ENCODE measurements around the gene USP37.

Gene USP37

DNA sequence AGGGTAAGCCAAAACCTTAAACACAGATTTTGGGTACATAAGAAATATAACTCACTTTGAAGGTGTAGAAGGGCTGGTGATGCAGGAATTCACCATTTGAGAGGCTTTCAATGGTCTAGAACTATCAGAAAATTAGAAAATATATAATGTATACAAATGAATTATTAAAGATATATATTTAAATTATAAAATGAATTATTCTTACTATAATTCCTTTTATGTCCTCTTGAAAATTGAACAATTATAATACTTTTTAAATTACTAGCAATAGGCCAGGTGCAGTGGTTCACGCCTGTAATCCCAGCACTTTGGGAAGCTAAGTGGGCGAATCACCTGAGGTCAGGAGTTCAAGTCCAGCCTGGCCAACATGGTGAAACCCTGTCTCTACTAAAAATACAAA is 88.6 kb downstream of the USP37 start:
- no peak overlapping the region for H3K9ac ChIP-seq (ENCODE audit: low read depth in 1 of 2, low read length in 2 of 2)
- no peak overlapping the region for H3K4me3 ChIP-seq (ENCODE audit: low read depth in 1 of 2, low read length in 2 of 2)
- no peaks in the 10 kb centered on the region for H3K27me3 ChIP-seq (ENCODE audit: control insufficient read depth in 1 of 2, insufficient read depth in 2 of 2, low read length in 2 of 2)
- no peak overlapping the region for H3K27ac ChIP-seq (ENCODE audit: low read depth, low read length)
- no peaks in the 10 kb centered on the region for H3K4me1 ChIP-seq (ENCODE audit: control insufficient read depth in 1 of 2, insufficient read depth in 2 of 2, low read length in 2 of 2)
- H3K36me3 ChIP-seq (ENCODE audit: control insufficient read depth in 1 of 2, insufficient read depth in 2 of 2, low read length in 2 of 2) = peaks cover 16 to 24% of the 10 kb centered on the region in 2 donors
- no peaks in the 10 kb centered on the region for H3K9me3 ChIP-seq (ENCODE audit: control insufficient read depth in 1 of 2, low read length in 2 of 2)

GRCh38 chr2:218478544-218478943 is 89.6 kb downstream of the USP37 start:
- H3K27me3 ChIP-seq (ENCODE audit: control insufficient read depth in 1 of 2, insufficient read depth in 2 of 2, low read length in 2 of 2) = no peaks in the 10 kb centered on the region
- H3K4me1 ChIP-seq (ENCODE audit: control insufficient read depth in 1 of 2, insufficient read depth in 2 of 2, low read length in 2 of 2) = no peaks in the 10 kb centered on the region
- H3K4me3 ChIP-seq (ENCODE audit: low read depth in 1 of 2, low read length in 2 of 2) = no peak overlapping the region
- peaks cover 16 to 26% of the 10 kb centered on the region in 2 donors for H3K36me3 ChIP-seq (ENCODE audit: control insufficient read depth in 1 of 2, insufficient read depth in 2 of 2, low read length in 2 of 2)
- no peak overlapping the region for H3K9ac ChIP-seq (ENCODE audit: low read depth in 1 of 2, low read length in 2 of 2)
- H3K9me3 ChIP-seq (ENCODE audit: control insufficient read depth in 1 of 2, low read length in 2 of 2) = no peaks in the 10 kb centered on the region
- H3K27ac ChIP-seq (ENCODE audit: low read depth, low read length) = no peak overlapping the region

DNA sequence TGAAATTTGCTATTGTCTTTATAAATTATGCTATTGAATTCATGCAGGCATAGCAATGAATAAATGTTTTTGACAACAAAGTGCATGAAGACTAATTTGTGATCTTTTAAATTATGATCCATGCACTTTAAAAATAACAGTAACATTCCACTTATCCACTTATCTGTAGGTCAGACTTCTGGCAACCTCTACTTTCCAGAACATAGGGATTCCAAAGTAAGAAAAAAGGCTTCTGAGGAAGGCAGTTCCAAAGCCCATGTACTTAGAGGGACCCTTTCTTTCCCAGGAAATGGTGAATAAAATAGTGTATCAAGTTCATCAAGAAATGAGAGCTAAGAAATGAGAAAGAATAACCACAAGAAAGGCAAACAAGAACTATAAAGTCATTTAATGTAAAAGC is 90.9 kb downstream of the USP37 start:
- H3K9me3 ChIP-seq (ENCODE audit: control insufficient read depth in 1 of 2, low read length in 2 of 2) = no peaks in the 10 kb centered on the region
- peaks cover 16 to 30% of the 10 kb centered on the region in 2 donors for H3K36me3 ChIP-seq (ENCODE audit: control insufficient read depth in 1 of 2, insufficient read depth in 2 of 2, low read length in 2 of 2)
- no peaks in the 10 kb centered on the region for H3K4me1 ChIP-seq (ENCODE audit: control insufficient read depth in 1 of 2, insufficient read depth in 2 of 2, low read length in 2 of 2)
- no peak overlapping the region for H3K4me3 ChIP-seq (ENCODE audit: low read depth in 1 of 2, low read length in 2 of 2)
- no peak overlapping the region for H3K9ac ChIP-seq (ENCODE audit: low read depth in 1 of 2, low read length in 2 of 2)
- no peaks in the 10 kb centered on the region for H3K27me3 ChIP-seq (ENCODE audit: control insufficient read depth in 1 of 2, insufficient read depth in 2 of 2, low read length in 2 of 2)
- no peak overlapping the region for H3K27ac ChIP-seq (ENCODE audit: low read depth, low read length)

DNA sequence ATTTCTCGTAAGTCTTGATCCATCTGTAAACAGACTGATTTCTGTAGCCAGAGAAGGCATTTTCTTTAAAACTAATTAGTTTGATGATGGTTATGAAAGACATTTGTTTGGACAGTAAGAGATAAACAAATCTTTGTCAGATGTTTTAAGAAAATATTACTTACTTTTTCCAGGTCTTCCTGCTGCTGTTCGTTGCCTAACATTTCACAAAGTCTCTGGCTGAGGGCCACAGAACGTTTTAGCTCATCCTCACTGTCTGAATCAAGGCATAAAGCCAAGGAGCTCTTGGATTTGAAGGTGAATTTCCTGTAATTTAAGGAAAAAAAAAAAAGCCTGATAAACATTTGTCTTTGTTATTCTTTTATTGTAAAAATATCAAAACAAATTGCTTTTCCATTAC is 91.5 kb downstream of the USP37 start:
- no peak overlapping the region for H3K9ac ChIP-seq (ENCODE audit: low read depth in 1 of 2, low read length in 2 of 2)
- no peaks in the 10 kb centered on the region for H3K4me1 ChIP-seq (ENCODE audit: control insufficient read depth in 1 of 2, insufficient read depth in 2 of 2, low read length in 2 of 2)
- H3K36me3 ChIP-seq (ENCODE audit: control insufficient read depth in 1 of 2, insufficient read depth in 2 of 2, low read length in 2 of 2) = peaks cover 11 to 29% of the 10 kb centered on the region in 2 donors
- H3K27ac ChIP-seq (ENCODE audit: low read depth, low read length) = no peak overlapping the region
- H3K27me3 ChIP-seq (ENCODE audit: control insufficient read depth in 1 of 2, insufficient read depth in 2 of 2, low read length in 2 of 2) = no peaks in the 10 kb centered on the region
- no peak overlapping the region for H3K4me3 ChIP-seq (ENCODE audit: low read depth in 1 of 2, low read length in 2 of 2)
- no peaks in the 10 kb centered on the region for H3K9me3 ChIP-seq (ENCODE audit: control insufficient read depth in 1 of 2, low read length in 2 of 2)

DNA sequence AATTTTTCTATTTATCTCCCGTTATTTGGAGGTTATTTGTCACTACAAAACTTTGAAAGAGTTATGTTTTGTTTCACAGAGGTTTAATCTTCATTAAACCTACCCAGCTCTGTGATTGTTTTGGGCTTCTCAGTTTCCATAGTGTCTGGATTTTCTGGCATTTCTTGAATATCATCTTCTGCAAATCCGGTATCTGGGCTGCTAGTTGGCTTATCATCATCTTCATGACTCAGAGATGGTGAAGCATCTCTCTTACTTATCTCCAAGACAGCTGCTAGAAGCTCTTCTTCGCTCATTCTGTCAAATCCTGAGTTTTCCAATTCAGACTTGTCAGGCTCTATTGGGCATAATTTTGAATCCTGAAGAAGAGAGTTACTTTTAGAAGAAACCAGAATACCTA is 93.6 kb downstream of the USP37 start:
- Histone ChIP-seq H3K9me3 (ENCODE audit: control insufficient read depth in 1 of 2, low read length in 2 of 2) (no peaks in the 10 kb centered on the region), H3K27ac (ENCODE audit: low read depth, low read length) (no peak overlapping the region), H3K4me1 (ENCODE audit: control insufficient read depth in 1 of 2, insufficient read depth in 2 of 2, low read length in 2 of 2) (peaks cover 0 to 8% of the 10 kb centered on the region in 2 donors), H3K36me3 (ENCODE audit: control insufficient read depth in 1 of 2, insufficient read depth in 2 of 2, low read length in 2 of 2) (peaks cover 0 to 16% of the 10 kb centered on the region in 2 donors), H3K27me3 (ENCODE audit: control insufficient read depth in 1 of 2, insufficient read depth in 2 of 2, low read length in 2 of 2) (no peaks in the 10 kb centered on the region), H3K9ac (ENCODE audit: low read depth in 1 of 2, low read length in 2 of 2) (no peak overlapping the region), H3K4me3 (ENCODE audit: low read depth in 1 of 2, low read length in 2 of 2) (no peak overlapping the region)

DNA sequence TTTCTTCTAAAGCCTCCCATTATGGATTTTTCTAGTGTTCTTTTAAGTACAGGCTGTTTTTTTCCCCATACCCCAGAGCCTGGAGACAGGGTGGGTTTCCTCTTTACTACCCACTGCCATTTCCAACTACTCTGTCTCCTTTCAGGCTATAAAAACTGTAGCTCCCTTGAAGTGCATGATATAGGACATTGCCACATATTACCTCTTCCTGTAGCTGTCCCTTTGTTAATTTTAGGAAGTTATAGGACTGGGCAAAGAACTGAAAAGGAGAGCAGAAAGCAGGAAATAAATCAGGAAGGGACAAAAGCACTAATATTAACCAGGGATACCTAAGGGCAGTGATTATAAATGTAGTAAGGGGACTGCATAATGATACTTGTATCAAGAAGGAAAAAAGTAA is 95.2 kb downstream of the USP37 start:
- H3K4me1 ChIP-seq (ENCODE audit: control insufficient read depth in 1 of 2, insufficient read depth in 2 of 2, low read length in 2 of 2) = peaks cover 0 to 8% of the 10 kb centered on the region in 2 donors
- no peak overlapping the region for H3K4me3 ChIP-seq (ENCODE audit: low read depth in 1 of 2, low read length in 2 of 2)
- no peak overlapping the region for H3K9ac ChIP-seq (ENCODE audit: low read depth in 1 of 2, low read length in 2 of 2)
- no peaks in the 10 kb centered on the region for H3K27me3 ChIP-seq (ENCODE audit: control insufficient read depth in 1 of 2, insufficient read depth in 2 of 2, low read length in 2 of 2)
- no peak overlapping the region for H3K27ac ChIP-seq (ENCODE audit: low read depth, low read length)
- H3K36me3 ChIP-seq (ENCODE audit: control insufficient read depth in 1 of 2, insufficient read depth in 2 of 2, low read length in 2 of 2) = peaks cover 0 to 19% of the 10 kb centered on the region in 2 donors
- no peaks in the 10 kb centered on the region for H3K9me3 ChIP-seq (ENCODE audit: control insufficient read depth in 1 of 2, low read length in 2 of 2)

DNA sequence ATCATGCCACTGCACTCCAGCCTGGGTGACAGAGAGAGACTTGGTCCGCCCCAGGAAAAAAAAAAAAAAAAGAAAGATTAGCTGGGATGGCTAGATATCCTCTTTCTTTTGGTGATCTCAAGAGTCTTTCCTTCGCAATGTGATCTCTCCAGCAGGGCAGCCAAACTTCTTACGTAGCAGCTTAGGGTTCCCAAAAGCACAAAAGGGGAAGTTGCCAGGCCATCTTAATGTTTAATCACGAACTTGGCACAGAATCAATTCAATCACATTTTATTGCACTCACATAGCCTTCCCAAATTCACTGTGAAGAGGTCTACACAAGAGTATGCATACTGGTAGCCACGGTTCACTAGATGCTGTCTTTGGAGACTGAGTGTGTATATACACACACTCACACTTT is 96.2 kb downstream of the USP37 start:
- H3K9ac ChIP-seq (ENCODE audit: low read depth in 1 of 2, low read length in 2 of 2) = no peak overlapping the region
- no peaks in the 10 kb centered on the region for H3K9me3 ChIP-seq (ENCODE audit: control insufficient read depth in 1 of 2, low read length in 2 of 2)
- H3K4me3 ChIP-seq (ENCODE audit: low read depth in 1 of 2, low read length in 2 of 2) = no peak overlapping the region
- no peak overlapping the region for H3K27ac ChIP-seq (ENCODE audit: low read depth, low read length)
- H3K36me3 ChIP-seq (ENCODE audit: control insufficient read depth in 1 of 2, insufficient read depth in 2 of 2, low read length in 2 of 2) = peaks cover 0 to 19% of the 10 kb centered on the region in 2 donors
- H3K4me1 ChIP-seq (ENCODE audit: control insufficient read depth in 1 of 2, insufficient read depth in 2 of 2, low read length in 2 of 2) = peaks cover 0 to 8% of the 10 kb centered on the region in 2 donors
- no peaks in the 10 kb centered on the region for H3K27me3 ChIP-seq (ENCODE audit: control insufficient read depth in 1 of 2, insufficient read depth in 2 of 2, low read length in 2 of 2)

DNA sequence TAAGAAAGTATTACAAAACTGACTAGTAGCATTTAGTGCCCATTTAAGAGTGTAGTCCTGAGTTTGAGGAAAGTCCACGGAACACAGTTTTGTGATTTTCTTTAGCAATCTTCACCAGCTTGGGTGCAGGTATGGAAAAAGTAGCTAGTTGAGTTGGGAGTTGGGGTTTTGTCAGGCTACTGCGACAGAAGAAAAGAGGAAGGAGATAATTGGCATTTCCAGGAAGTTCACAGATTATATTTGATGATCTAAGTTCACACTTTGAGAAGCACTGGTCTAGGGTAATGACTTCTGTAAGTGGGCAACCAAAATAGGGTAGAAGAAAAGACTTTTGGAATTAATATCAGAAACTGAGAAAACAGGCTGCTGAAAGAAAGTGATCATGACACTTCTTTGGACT is 97.1 kb downstream of the USP37 start:
- H3K9ac ChIP-seq (ENCODE audit: low read depth in 1 of 2, low read length in 2 of 2) = no peak overlapping the region
- no peak overlapping the region for H3K27ac ChIP-seq (ENCODE audit: low read depth, low read length)
- H3K9me3 ChIP-seq (ENCODE audit: control insufficient read depth in 1 of 2, low read length in 2 of 2) = no peaks in the 10 kb centered on the region
- no peak overlapping the region for H3K4me3 ChIP-seq (ENCODE audit: low read depth in 1 of 2, low read length in 2 of 2)
- H3K27me3 ChIP-seq (ENCODE audit: control insufficient read depth in 1 of 2, insufficient read depth in 2 of 2, low read length in 2 of 2) = no peaks in the 10 kb centered on the region
- peaks cover 0 to 19% of the 10 kb centered on the region in 2 donors for H3K36me3 ChIP-seq (ENCODE audit: control insufficient read depth in 1 of 2, insufficient read depth in 2 of 2, low read length in 2 of 2)
- peaks cover 0 to 8% of the 10 kb centered on the region in 2 donors for H3K4me1 ChIP-seq (ENCODE audit: control insufficient read depth in 1 of 2, insufficient read depth in 2 of 2, low read length in 2 of 2)

DNA sequence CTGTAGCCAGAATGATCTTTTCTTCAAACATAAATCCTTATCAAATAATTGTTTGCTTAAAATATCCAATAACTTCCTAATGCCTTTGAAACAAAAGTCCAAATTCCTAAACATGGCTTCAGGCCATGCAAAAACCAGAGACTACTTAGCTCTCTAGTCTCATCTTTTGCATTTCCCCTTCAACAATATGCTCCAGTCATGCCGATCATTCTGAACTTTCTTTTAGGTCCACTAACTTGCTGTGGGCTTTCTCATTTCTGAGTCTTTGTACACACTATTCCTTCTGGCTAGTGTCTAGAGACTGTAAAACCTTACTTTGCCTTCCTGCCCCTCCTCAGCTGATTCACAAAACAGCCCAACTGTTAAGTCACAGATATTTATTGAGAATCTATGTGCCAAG is 97.7 kb downstream of the USP37 start:
- no peaks in the 10 kb centered on the region for H3K27me3 ChIP-seq (ENCODE audit: control insufficient read depth in 1 of 2, insufficient read depth in 2 of 2, low read length in 2 of 2)
- peaks cover 0 to 19% of the 10 kb centered on the region in 2 donors for H3K36me3 ChIP-seq (ENCODE audit: control insufficient read depth in 1 of 2, insufficient read depth in 2 of 2, low read length in 2 of 2)
- peaks cover 0 to 8% of the 10 kb centered on the region in 2 donors for H3K4me1 ChIP-seq (ENCODE audit: control insufficient read depth in 1 of 2, insufficient read depth in 2 of 2, low read length in 2 of 2)
- H3K4me3 ChIP-seq (ENCODE audit: low read depth in 1 of 2, low read length in 2 of 2) = no peak overlapping the region
- H3K9ac ChIP-seq (ENCODE audit: low read depth in 1 of 2, low read length in 2 of 2) = no peak overlapping the region
- H3K9me3 ChIP-seq (ENCODE audit: control insufficient read depth in 1 of 2, low read length in 2 of 2) = no peaks in the 10 kb centered on the region
- no peak overlapping the region for H3K27ac ChIP-seq (ENCODE audit: low read depth, low read length)

GRCh38 chr2:218465987-218466633 is 102.0 kb downstream of the USP37 start:
- Histone ChIP-seq H3K9ac (ENCODE audit: low read depth in 1 of 2, low read length in 2 of 2) (no peak overlapping the region), H3K4me1 (ENCODE audit: control insufficient read depth in 1 of 2, insufficient read depth in 2 of 2, low read length in 2 of 2) (peaks cover 0 to 8% of the 10 kb centered on the region in 2 donors), H3K27ac (ENCODE audit: low read depth, low read length) (no peak overlapping the region)

More at GRCh38 chr2:218465987-218466633, 102.0 kb downstream of the USP37 start:
- no peak overlapping the region for H3K4me3 ChIP-seq (ENCODE audit: low read depth in 1 of 2, low read length in 2 of 2)
- no peaks in the 10 kb centered on the region for H3K9me3 ChIP-seq (ENCODE audit: control insufficient read depth in 1 of 2, low read length in 2 of 2)
- H3K27me3 ChIP-seq (ENCODE audit: control insufficient read depth in 1 of 2, insufficient read depth in 2 of 2, low read length in 2 of 2) = no peaks in the 10 kb centered on the region
- H3K36me3 ChIP-seq (ENCODE audit: control insufficient read depth in 1 of 2, insufficient read depth in 2 of 2, low read length in 2 of 2) = peaks cover 0 to 17% of the 10 kb centered on the region in 2 donors

All from duodenal mucosa (tissue), 2 donors.